ENCODE data around the gene FBXO9. TPM values are rescaled to one million over a fixed set of nuclear protein-coding genes. Genes with fewer than 3 reads are reported as not detected.

Gene FBXO9
- total RNA-seq, 1 experiment from 2014 or later = 68.4 TPM

GRCh38 chr6:53035549-53036213 lies 29.5 kb upstream of the FBXO9 start:
- no peak overlapping the region for H3K4me3 Mint-ChIP-seq
- no peaks in the 10 kb centered on the region for H4K20me1 ChIP-seq (ENCODE audit: control insufficient read depth, insufficient read depth, insufficient read length)
- H4K8ac ChIP-seq (replicated peaks; ENCODE audit: insufficient read length, low read depth, low read length) = no peak overlapping the region
- no peak overlapping the region for H2BK20ac ChIP-seq (ENCODE audit: low read depth, low read length, poor library complexity, severe bottlenecking)
- no peaks in the 10 kb centered on the region for H3K23me2 ChIP-seq (ENCODE audit: insufficient read length, low read depth, low read length, poor library complexity, severe bottlenecking)
- H3K79me1 ChIP-seq (ENCODE audit: insufficient read depth, low read depth, low read length, poor library complexity, severe bottlenecking) = no peaks in the 10 kb centered on the region
- H3K4me1 Mint-ChIP-seq = no peaks in the 10 kb centered on the region
- no peak overlapping the region for H2BK120ac ChIP-seq (ENCODE audit: low read depth, low read length, poor library complexity, severe bottlenecking)
- no peaks in the 10 kb centered on the region for H3K9me3 Mint-ChIP-seq
- no peak for TF ChIP-seq CTCF (conservative IDR thresholded peaks at IDR 0.05)
- H3K79me2 ChIP-seq (ENCODE audit: insufficient read depth, low read length) = no peaks in the 10 kb centered on the region
- H3K4me1 ChIP-seq (ENCODE audit: insufficient read depth, low read length) = no peaks in the 10 kb centered on the region
- no peak overlapping the region for H2BK12ac ChIP-seq (ENCODE audit: insufficient read length, low read depth, low read length)
- no peak overlapping the region for H2BK15ac ChIP-seq (ENCODE audit: low read depth, low read length)
- WGBS (ENCODE audit: extremely low coverage, insufficient read length, low lambda C conversion rate) = no CpG with 5 or more reads among the region's 8 CpGs
- H4K5ac ChIP-seq (ENCODE audit: insufficient read length, low read depth, low read length) = no peak overlapping the region
- no peak overlapping the region for H3K23ac ChIP-seq (ENCODE audit: insufficient read length, low read depth, low read length)
- no peak for DNase-seq
- no peak overlapping the region for H2AFZ ChIP-seq (ENCODE audit: low read length)
- no peak overlapping the region for H3K27ac ChIP-seq (ENCODE audit: insufficient read length, low read depth, low read length)
- no peak overlapping the region for H3K4me2 ChIP-seq (ENCODE audit: insufficient read depth, insufficient read length, low read length)
- no peak overlapping the region for H3K56ac ChIP-seq (ENCODE audit: insufficient read length, low read depth, low read length)
- no peak overlapping the region for H3K14ac ChIP-seq (ENCODE audit: insufficient read depth, low read length)
- H3K27me3 Mint-ChIP-seq (ENCODE audit: low read depth) = no peaks in the 10 kb centered on the region
- no peaks in the 10 kb centered on the region for H3K9me3 ChIP-seq (ENCODE audit: control insufficient read depth, low read depth, low read length)
- H3K18ac ChIP-seq (ENCODE audit: insufficient read length, low read depth, low read length) = no peak overlapping the region
- no peak overlapping the region for H2BK5ac ChIP-seq (ENCODE audit: insufficient read length, low read length)
- no peaks in the 10 kb centered on the region for H3K27me3 ChIP-seq (ENCODE audit: insufficient read depth, low read length)
- H4K91ac ChIP-seq (ENCODE audit: insufficient read length, low read depth, low read length) = no peak overlapping the region
- no peak overlapping the region for H3K4ac ChIP-seq (ENCODE audit: low read depth, low read length)
- no peak overlapping the region for H2AK5ac ChIP-seq (ENCODE audit: insufficient read length, low read length)
- H3K9ac ChIP-seq (ENCODE audit: extremely low read depth, insufficient read length, low read length) = no peak overlapping the region
- H3K27ac Mint-ChIP-seq = peak overlapping the region in 1 of 3 experiments; percentile 33; a peak in 1 of 7 replicates
- H3T11ph ChIP-seq (ENCODE audit: low read length) = no peak overlapping the region
- peaks cover 9 to 33% (median 31%) of the 10 kb centered on the region in 3 experiments for H3K36me3 Mint-ChIP-seq (ENCODE audit: insufficient read depth in 1 of 3, low read depth in 3 of 3)
